ENCODE measurements around the gene PTPRN2.
A peak's percentile ranks its signal among the peaks of the same experiment; 100 is the strongest.
"Not testable (repeated sequence)": the region's sequence is repeated elsewhere in the genome, so short reads cannot be mapped to it uniquely, and the experiment has no call there.

Gene PTPRN2

GRCh38 chr7:158049271-158049670 lies 538.4 kb downstream of the PTPRN2 start:
- ChIA-PET CTCF (no interaction called here), POLR2A (no interaction called here)

GRCh38 chr7:158048569-158048968 lies 539.1 kb downstream of the PTPRN2 start:
- CTCF ChIA-PET: no interaction called here
- POLR2A ChIA-PET: no interaction called here
- no peak for TF ChIP-seq CTBP1 (IDR thresholded peaks at IDR 0.05; ENCODE audit: borderline replicate concordance)
- TF ChIP-seq TARDBP (IDR thresholded peaks at IDR 0.05): 0 out of 2 replicates have a peak, but pooled peaks have one; percentile 35
- DNase-seq (ENCODE audit: extremely low spot score): no peak

More at GRCh38 chr7:158049271-158049670, 538.4 kb downstream of the PTPRN2 start:
- TF ChIP-seq TARDBP (IDR thresholded peaks at IDR 0.05) (no peak), SP1 (IDR thresholded peaks at IDR 0.05) (no peak), ZNF384 (IDR thresholded peaks at IDR 0.05) (no peak), FOXM1 (IDR thresholded peaks at IDR 0.05; ENCODE audit: borderline replicate concordance) (no peak)
- DNase-seq (ENCODE audit: extremely low spot score): no peak

GRCh38 chr7:158047391-158048059 lies 540.1 kb downstream of the PTPRN2 start:
- no peak for DNase-seq (ENCODE audit: extremely low spot score)
- CTCF ChIA-PET: no interaction called here
- TF ChIP-seq SUZ12 (IDR thresholded peaks at IDR 0.05): no peak
- TF ChIP-seq L3MBTL2 (conservative IDR thresholded peaks at IDR 0.05): no peak
- no peak for TF ChIP-seq FOXA1 (IDR thresholded peaks at IDR 0.05)
- TF ChIP-seq ZNF384 (IDR thresholded peaks at IDR 0.05): no peak
- TF ChIP-seq ELF4 (IDR thresholded peaks at IDR 0.05): no peak
- TF ChIP-seq HDGF (IDR thresholded peaks at IDR 0.05; ENCODE audit: borderline replicate concordance): no peak
- no peak for TF ChIP-seq SP1 (IDR thresholded peaks at IDR 0.05)
- TF ChIP-seq ARNT (IDR thresholded peaks at IDR 0.05): no peak
- no peak for TF ChIP-seq NFRKB (IDR thresholded peaks at IDR 0.05)
- no peak for TF ChIP-seq PKNOX1 (IDR thresholded peaks at IDR 0.05)
- no peak for TF ChIP-seq CTBP1 (IDR thresholded peaks at IDR 0.05; ENCODE audit: borderline replicate concordance)
- no peak for TF ChIP-seq FOXK2 (IDR thresholded peaks at IDR 0.05)
- TF ChIP-seq FOXM1 (IDR thresholded peaks at IDR 0.05; ENCODE audit: borderline replicate concordance): no peak
- TF ChIP-seq TARDBP (IDR thresholded peaks at IDR 0.05): no peak
- TF ChIP-seq LEF1 (IDR thresholded peaks at IDR 0.05; ENCODE audit: borderline replicate concordance): no peak
- no peak for TF ChIP-seq BHLHE40 (IDR thresholded peaks at IDR 0.05; ENCODE audit: borderline replicate concordance)
- POLR2A ChIA-PET: no interaction called here

- POLR2A ChIA-PET; CTCF ChIA-PET; DNase-seq (ENCODE audit: extremely low spot score): not testable (repeated sequence)
These were observed 541.4 kb downstream of the PTPRN2 start for GRCh38 chr7:158046246-158046645.

GRCh38 chr7:158044482-158044823 lies 543.2 kb downstream of the PTPRN2 start:
- TF ChIP-seq TARDBP (IDR thresholded peaks at IDR 0.05) (no peak), FOXK2 (IDR thresholded peaks at IDR 0.05) (no peak), SP1 (IDR thresholded peaks at IDR 0.05) (no peak), LEF1 (IDR thresholded peaks at IDR 0.05; ENCODE audit: borderline replicate concordance) (no peak), L3MBTL2 (conservative IDR thresholded peaks at IDR 0.05) (no peak), FOXM1 (IDR thresholded peaks at IDR 0.05; ENCODE audit: borderline replicate concordance) (no peak), BHLHE40 (IDR thresholded peaks at IDR 0.05; ENCODE audit: borderline replicate concordance) (no peak), ELF4 (IDR thresholded peaks at IDR 0.05) (no peak), FOXA1 (IDR thresholded peaks at IDR 0.05) (no peak), ARNT (IDR thresholded peaks at IDR 0.05) (no peak), HDGF (IDR thresholded peaks at IDR 0.05; ENCODE audit: borderline replicate concordance) (no peak), SUZ12 (IDR thresholded peaks at IDR 0.05) (no peak), NFRKB (IDR thresholded peaks at IDR 0.05) (no peak), CTBP1 (IDR thresholded peaks at IDR 0.05; ENCODE audit: borderline replicate concordance) (no peak), PKNOX1 (IDR thresholded peaks at IDR 0.05) (no peak), ZNF384 (IDR thresholded peaks at IDR 0.05) (no peak)
- POLR2A ChIA-PET: no interaction called here
- no peak for DNase-seq (ENCODE audit: extremely low spot score)
- CTCF ChIA-PET: interaction anchor here (0.6 kb wide), 1 partner anchor 164 kb away, joined by 3 read pairs; no protein-coding TSS in a partner anchor

- DNase-seq (ENCODE audit: extremely low spot score): no peak
- CTCF ChIA-PET: interaction anchor here (0.6 kb wide), 1 partner anchor 164 kb away, joined by 3 read pairs; no protein-coding TSS in a partner anchor
- POLR2A ChIA-PET: no interaction called here
- no peak for TF ChIP-seq SUZ12 (IDR thresholded peaks at IDR 0.05)
- TF ChIP-seq BHLHE40 (IDR thresholded peaks at IDR 0.05; ENCODE audit: borderline replicate concordance): no peak
- no peak for TF ChIP-seq L3MBTL2 (conservative IDR thresholded peaks at IDR 0.05)
- no peak for TF ChIP-seq ARNT (IDR thresholded peaks at IDR 0.05)
- no peak for TF ChIP-seq LEF1 (IDR thresholded peaks at IDR 0.05; ENCODE audit: borderline replicate concordance)
- no peak for TF ChIP-seq PKNOX1 (IDR thresholded peaks at IDR 0.05)
- TF ChIP-seq ELF4 (IDR thresholded peaks at IDR 0.05): no peak
- no peak for TF ChIP-seq ZNF384 (IDR thresholded peaks at IDR 0.05)
- no peak for TF ChIP-seq FOXM1 (IDR thresholded peaks at IDR 0.05; ENCODE audit: borderline replicate concordance)
These were observed 543.8 kb downstream of the PTPRN2 start for GRCh38 chr7:158043551-158044481.
